DMS 273 treated with DMSO at 0.1 percent for 48 hours (cell line): ENCODE data around the gene UNC13C.
"Not testable (repeated sequence)": the region's sequence is repeated elsewhere in the genome, so short reads cannot be mapped to it uniquely, and the experiment has no call there.

Source experiments
- DNase-seq: peaks from one replicate; lab custom pipeline; 2025; lab: John Stamatoyannopoulos, UW

The UNC13C gene

GRCh38 chr15:53978253-53978906 lies at the start of gene UNC13C:
Gene UNC13C (plus strand): TSS chr15:53978441. CDS start chr15:54012904, 34,463 bp downstream.
- DNase-seq = no peak

- DNase-seq = no peak
These were observed 42.1 kb upstream of the UNC13C start for GRCh38 chr15:53936137-53936536.

GRCh38 chr15:53937632-53938031 lies 40.6 kb upstream of the UNC13C start:
- not testable (repeated sequence) for DNase-seq

- DNase-seq = no peak
These were observed 27.7 kb upstream of the UNC13C start for GRCh38 chr15:53950572-53950971.

GRCh38 chr15:53955396-53955795 lies 22.8 kb upstream of the UNC13C start:
- DNase-seq = no peak

- no peak for DNase-seq
These were observed 15.3 kb upstream of the UNC13C start for GRCh38 chr15:53962646-53963561.

GRCh38 chr15:53963801-53964200 lies 14.4 kb upstream of the UNC13C start:
- no peak for DNase-seq

- no peak for DNase-seq
These were observed 4.1 kb upstream of the UNC13C start for GRCh38 chr15:53974121-53974520.

GRCh38 chr15:53974813-53975212 lies 3.4 kb upstream of the UNC13C start:
- no peak for DNase-seq

- DNase-seq = no peak
These were observed 1.3 kb upstream of the UNC13C start for GRCh38 chr15:53976844-53977392.

GRCh38 chr15:53979051-53979788 lies 979 bp downstream of the UNC13C start:
- DNase-seq = no peak

GRCh38 chr15:53980021-53980420 lies 1.8 kb downstream of the UNC13C start:
- no peak for DNase-seq

- no peak for DNase-seq
These were observed 3.9 kb downstream of the UNC13C start for GRCh38 chr15:53982071-53982680.

- no peak for DNase-seq
These were observed 4.6 kb downstream of the UNC13C start for GRCh38 chr15:53982876-53983275.

GRCh38 chr15:53984221-53984620 lies 6.0 kb downstream of the UNC13C start:
- DNase-seq = no peak

- no peak for DNase-seq
These were observed 7.3 kb downstream of the UNC13C start for GRCh38 chr15:53985562-53985961.

GRCh38 chr15:53987480-53987879 lies 9.2 kb downstream of the UNC13C start:
- no peak for DNase-seq

GRCh38 chr15:54007256-54007655 lies 29.0 kb downstream of the UNC13C start:
- no peak for DNase-seq

- no peak for DNase-seq
These were observed 33.4 kb downstream of the UNC13C start for GRCh38 chr15:54011656-54012055.

GRCh38 chr15:54014067-54014655 lies 35.9 kb downstream of the UNC13C start:
- no peak for DNase-seq

GRCh38 chr15:54017251-54017650 lies 39.0 kb downstream of the UNC13C start:
- no peak for DNase-seq
